Right renal cortex interstitium (tissue), 3 donors: ENCODE measurements around the gene C2orf92. TPM values are rescaled to one million over a fixed set of nuclear protein-coding genes. Genes with fewer than 3 reads are reported as not detected.
"Not testable (repeated sequence)": the region's sequence is repeated elsewhere in the genome, so short reads cannot be mapped to it uniquely, and the experiment has no call there.

ENCODE experiments used
- DNase-seq, 3 donors: peaks; one replicate each; pipeline ENCODE4 v3.0.0-alpha.2; 2013; ENCODE audit warnings: low read depth in 3 of 3, low spot score in 2 of 3
- polyA plus RNA-seq, 3 donors: library from polyadenylated mRNA; unstranded; fragments of 120-200 nt; gene quantifications; one replicate each; pipeline ENCODE4 v1.2.1, GENCODE V29; 2013; ENCODE audit not compliant: insufficient read length in 3 of 3

Gene C2orf92
- 1 to 10 TPM; 6.6 to 9.2 (median 6.6) TPM for polyA plus RNA-seq

GRCh38 chr2:97669448-97669847, at the start of gene C2orf92:
Gene C2orf92, plus strand, starts transcription at chr2:97669713. Its CDS starts 76 bp downstream, at chr2:97669789.
- DNase-seq = no peak

GRCh38 chr2:97620492-97620891, 49.0 kb upstream of the C2orf92 start:
- DNase-seq = not testable (repeated sequence)

- DNase-seq = not testable (repeated sequence)
Measured at GRCh38 chr2:97622976-97623375, 46.5 kb upstream of the C2orf92 start.

- DNase-seq = not testable (repeated sequence)
Measured at GRCh38 chr2:97625354-97626048, 44.0 kb upstream of the C2orf92 start.

- not testable (repeated sequence) for DNase-seq
Measured at GRCh38 chr2:97626049-97626430, 43.5 kb upstream of the C2orf92 start.

GRCh38 chr2:97644023-97644717, 25.3 kb upstream of the C2orf92 start:
- no peak for DNase-seq

- peak in 1 of 3 donors; percentile 47 for DNase-seq
Measured at GRCh38 chr2:97645112-97645694, 24.3 kb upstream of the C2orf92 start.

- DNase-seq = peak; percentile 93 to 97 (median 95)
Measured at GRCh38 chr2:97645695-97646629, 23.6 kb upstream of the C2orf92 start, which contains the start of gene COX5B. Gene COX5B, plus strand, starts transcription at chr2:97646062. Its CDS starts 25 bp downstream, at chr2:97646087.

- DNase-seq = no peak
Measured at GRCh38 chr2:97646977-97647376, 22.5 kb upstream of the C2orf92 start.

GRCh38 chr2:97651114-97651513, 18.4 kb upstream of the C2orf92 start:
- DNase-seq = no peak

- no peak for DNase-seq
Measured at GRCh38 chr2:97653473-97653872, 16.0 kb upstream of the C2orf92 start.

GRCh38 chr2:97653874-97654273, 15.6 kb upstream of the C2orf92 start:
- DNase-seq = no peak

- DNase-seq = no peak
Measured at GRCh38 chr2:97654309-97654708, 15.2 kb upstream of the C2orf92 start.

- no peak for DNase-seq
Measured at GRCh38 chr2:97654791-97655190, 14.7 kb upstream of the C2orf92 start.

- DNase-seq = no peak
Measured at GRCh38 chr2:97656129-97656755, 13.3 kb upstream of the C2orf92 start.

GRCh38 chr2:97656905-97657587, 12.5 kb upstream of the C2orf92 start:
- DNase-seq = no peak

GRCh38 chr2:97657986-97658690, 11.4 kb upstream of the C2orf92 start:
- DNase-seq = no peak

GRCh38 chr2:97658691-97659157, 10.8 kb upstream of the C2orf92 start:
- no peak for DNase-seq
